Activated CD4-positive, alpha-beta T cell treated with anti-CD3 and anti-CD28 coated beads, Interleukin-2, amount 10 ng/mL, durations not matched to agents 7 days and 5 days (primary cell): Measurements from ENCODE around the gene AURKAIP1. TPM values are rescaled to one million over a fixed set of nuclear protein-coding genes. Genes with fewer than 3 reads are reported as not detected.
"Not testable (repeated sequence)": the region's sequence is repeated elsewhere in the genome, so short reads cannot be mapped to it uniquely, and the experiment has no call there.

Experiments
- CTCF ChIA-PET: fragments of 350-600 bp; sonication (Branson Sonifier 250); formaldehyde crosslinking; loops from one replicate; lab custom pipeline; 2021; ENCODE audit warnings: antibody characterized with exemption; lab: Charles Lee
- POLR2A ChIA-PET: fragments of 350-600 bp; sonication (Branson Sonifier 250); formaldehyde crosslinking; loops from one replicate; lab custom pipeline; 2021; ENCODE audit warnings: antibody characterized with exemption; lab: Charles Lee
- DNase-seq: peaks from one replicate; pipeline ENCODE4 v3.0.0-alpha.2; 2020
- H3K27ac Mint-ChIP-seq: one replicate; pipeline ENCODE4 v1.8.0; 2021; ENCODE audit warnings: mild to moderate bottlenecking, moderate library complexity, mixed read lengths
- H3K27me3 Mint-ChIP-seq: one replicate; pipeline ENCODE4 v1.8.0; 2021; ENCODE audit warnings: mixed read lengths
- H3K36me3 Mint-ChIP-seq: one replicate; pipeline ENCODE4 v1.8.0; 2021; ENCODE audit warnings: low read depth, mixed read lengths
- H3K4me1 Mint-ChIP-seq: one replicate; pipeline ENCODE4 v1.8.0; 2021; ENCODE audit warnings: mixed read lengths
- H3K4me3 Mint-ChIP-seq: one replicate; pipeline ENCODE4 v1.8.0; 2021; ENCODE audit warnings: mild to moderate bottlenecking, moderate library complexity, mixed read lengths
- H3K9me3 Mint-ChIP-seq: one replicate; pipeline ENCODE4 v1.8.0; 2021; ENCODE audit warnings: mixed read lengths
- total RNA-seq, 2 experiments: library from RNA; stranded (reverse); gene quantifications; one replicate each; pipeline ENCODE4 v1.2.3, GENCODE V29; 2021

The AURKAIP1 gene
- total RNA-seq, 2 experiments from 2014 or later: 101 to 125 TPM

DNA sequence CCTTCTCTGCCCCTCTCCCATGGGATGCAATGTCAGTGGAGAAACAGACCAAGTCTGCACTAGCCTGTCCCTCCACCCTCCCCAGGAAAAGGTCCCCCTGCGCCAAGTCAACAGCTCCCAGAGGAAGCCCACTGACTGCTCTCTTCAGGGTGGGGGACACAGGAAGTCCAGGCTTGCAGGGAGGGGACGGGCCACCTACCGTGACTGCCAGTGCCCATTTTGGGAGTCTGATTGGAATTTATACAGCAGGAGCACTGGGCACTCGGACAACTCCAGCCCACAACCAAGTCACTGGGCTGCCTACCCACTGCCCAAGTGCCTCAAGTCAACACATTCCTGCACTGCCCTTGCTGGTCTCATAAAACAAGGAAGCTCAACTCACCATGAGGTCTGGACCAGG is 18.0 kb upstream of the AURKAIP1 start:
- H3K4me3 Mint-ChIP-seq: no peak overlapping the region
- DNase-seq: no peak
- ChIA-PET CTCF (interaction anchor here (1.0 kb wide), 1 partner anchor 13 kb away, joined by 3 read pairs; no protein-coding TSS in a partner anchor), POLR2A (no interaction called here)
- H3K9me3 Mint-ChIP-seq: no peaks in the 10 kb centered on the region
- no peaks in the 10 kb centered on the region for H3K27me3 Mint-ChIP-seq
- peaks cover 74% of the 10 kb centered on the region for H3K36me3 Mint-ChIP-seq
- H3K4me1 Mint-ChIP-seq: peaks cover 15% of the 10 kb centered on the region
- no peak overlapping the region for H3K27ac Mint-ChIP-seq

DNA sequence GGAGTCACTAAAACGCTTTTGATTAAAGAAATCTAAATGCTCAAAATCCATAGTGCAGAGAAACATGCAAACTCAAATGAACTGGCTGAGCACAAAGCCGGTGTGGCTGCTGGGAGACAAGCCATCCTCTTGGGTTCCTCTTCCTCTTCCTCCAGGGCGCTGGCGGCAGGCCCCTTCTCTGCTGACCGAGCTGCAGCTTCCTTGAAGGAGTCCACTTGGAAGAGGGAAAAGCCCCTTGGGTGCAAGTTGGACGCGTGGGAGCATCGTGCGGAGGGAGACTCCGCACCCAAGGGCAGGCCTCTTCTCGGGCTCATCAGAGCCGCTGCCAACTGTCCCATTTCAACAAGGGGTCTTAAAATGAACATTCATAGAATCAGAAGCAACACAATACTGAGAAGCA is 16.2 kb upstream of the AURKAIP1 start:
- peaks cover 78% of the 10 kb centered on the region for H3K36me3 Mint-ChIP-seq
- H3K4me1 Mint-ChIP-seq: peaks cover 7% of the 10 kb centered on the region
- H3K27me3 Mint-ChIP-seq: no peaks in the 10 kb centered on the region
- H3K9me3 Mint-ChIP-seq: no peaks in the 10 kb centered on the region
- H3K4me3 Mint-ChIP-seq: no peak overlapping the region
- no peak for DNase-seq
- H3K27ac Mint-ChIP-seq: no peak overlapping the region
- POLR2A ChIA-PET: no interaction called here
- CTCF ChIA-PET: interaction anchor here (0.6 kb wide), 1 partner anchor 8 kb away, joined by 3 read pairs; the partner anchor contains the start of gene CCNL2

DNA sequence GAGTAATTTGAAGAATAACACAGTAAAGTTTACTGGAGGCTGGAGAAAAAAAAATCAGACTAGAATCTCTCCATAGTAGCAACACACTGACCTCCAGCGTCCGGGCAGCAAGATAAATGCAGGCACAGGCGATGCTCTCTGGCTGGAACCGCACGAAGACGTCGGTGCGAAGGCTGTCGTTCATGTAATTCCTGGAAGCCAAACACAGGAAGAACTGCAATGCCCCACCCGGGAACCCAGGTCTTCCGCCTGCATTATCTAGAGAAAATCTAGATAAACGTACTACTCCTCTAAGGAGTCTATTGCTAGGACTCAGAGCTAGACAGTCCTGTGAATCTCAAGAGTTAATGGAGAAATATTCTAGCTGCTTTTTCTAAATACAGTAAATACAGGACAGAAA is 15.7 kb upstream of the AURKAIP1 start:
- Mint-ChIP-seq H3K27me3 (no peaks in the 10 kb centered on the region), H3K4me3 (no peak overlapping the region), H3K9me3 (no peaks in the 10 kb centered on the region), H3K36me3 (peaks cover 82% of the 10 kb centered on the region), H3K27ac (no peak overlapping the region), H3K4me1 (peaks cover 6% of the 10 kb centered on the region)
- DNase-seq: no peak
- POLR2A ChIA-PET: no interaction called here
- CTCF ChIA-PET: interaction anchor here (0.6 kb wide), 1 partner anchor 8 kb away, joined by 3 read pairs; the partner anchor contains the start of gene CCNL2

DNA sequence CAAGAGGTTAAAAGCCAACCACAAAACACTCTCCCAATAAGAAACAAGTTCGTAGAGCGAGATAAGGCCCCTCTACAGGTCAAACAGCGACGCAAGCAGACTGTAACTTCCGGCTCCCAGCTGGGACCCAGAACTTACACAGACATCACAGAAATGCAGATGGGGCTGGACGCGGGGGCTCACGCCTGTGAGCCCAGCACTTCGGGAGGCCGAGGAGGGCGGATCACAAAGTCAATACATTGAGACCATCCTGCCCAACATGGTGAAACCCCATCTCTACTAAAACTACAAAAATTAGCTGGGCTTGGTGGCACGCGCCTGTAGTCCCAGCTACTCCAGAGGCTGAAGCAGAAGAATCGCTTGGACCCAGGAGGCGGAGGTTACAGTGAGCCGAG is 13.1 kb upstream of the AURKAIP1 start:
- H3K36me3 Mint-ChIP-seq: peaks cover 58% of the 10 kb centered on the region
- CTCF ChIA-PET: interaction anchor here (2.7 to 3.2 kb wide), 3 partner anchors 10 to 13 kb away, joined by 6 to 17 read pairs (median 10); partner anchors contain the start of genes AURKAIP1 and CCNL2
- peaks cover 2% of the 10 kb centered on the region for H3K4me1 Mint-ChIP-seq
- no peak overlapping the region for H3K27ac Mint-ChIP-seq
- no peaks in the 10 kb centered on the region for H3K9me3 Mint-ChIP-seq
- H3K4me3 Mint-ChIP-seq: no peak overlapping the region
- H3K27me3 Mint-ChIP-seq: no peaks in the 10 kb centered on the region
- POLR2A ChIA-PET: interaction anchor here (0.7 kb wide), 1 partner anchor 277 kb away, joined by 3 read pairs; no protein-coding TSS in a partner anchor
- no peak for DNase-seq

DNA sequence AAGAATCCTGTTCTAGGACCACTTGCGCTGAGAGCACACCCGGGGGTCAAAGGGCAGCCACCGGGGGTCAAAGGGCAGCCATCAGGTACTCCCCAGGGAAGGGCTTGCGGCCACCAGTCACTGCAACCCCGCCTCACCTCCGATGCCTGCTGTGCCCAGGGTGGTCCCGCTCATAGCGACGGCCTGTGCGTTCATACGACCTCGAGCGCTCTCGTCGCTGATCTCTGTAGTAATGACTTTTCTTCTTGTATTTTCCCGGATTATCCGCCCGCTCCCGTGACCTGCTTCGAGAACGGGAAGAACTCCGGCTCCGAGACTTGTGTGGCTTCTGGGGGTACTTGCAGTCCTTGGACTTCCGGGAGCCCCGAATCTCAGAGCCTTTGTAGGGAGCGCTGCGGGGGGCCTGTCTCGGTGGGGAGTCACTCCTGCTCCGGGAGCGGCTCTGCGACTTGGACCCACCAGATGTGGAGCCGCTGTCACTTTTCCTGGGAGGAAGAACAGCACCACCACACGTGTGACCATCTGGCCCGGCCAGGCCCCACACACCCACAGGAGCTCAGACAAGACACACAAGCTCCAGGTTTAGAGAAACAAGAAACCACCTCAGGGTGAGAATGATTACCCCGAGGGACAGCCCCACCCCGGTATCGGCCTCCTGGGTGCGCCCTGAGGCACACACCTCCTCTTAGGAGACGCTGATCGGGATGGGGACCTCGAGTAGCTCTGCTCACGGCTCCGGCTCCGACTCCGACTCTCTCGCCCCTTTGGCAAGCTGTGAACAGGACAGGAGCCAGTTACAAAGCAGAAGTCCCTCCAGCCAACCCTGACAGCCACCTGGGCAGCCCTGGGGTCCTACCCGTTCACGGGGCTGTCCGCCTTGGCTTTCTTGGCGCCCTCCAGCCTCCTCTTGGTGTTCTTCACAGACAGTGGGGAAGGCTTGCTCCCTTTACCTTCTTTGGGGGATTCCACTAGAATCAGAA is 12.4 kb upstream of the AURKAIP1 start:
- Mint-ChIP-seq H3K27ac (no peak overlapping the region), H3K36me3 (peaks cover 53% of the 10 kb centered on the region), H3K4me3 (no peak overlapping the region), H3K27me3 (no peaks in the 10 kb centered on the region), H3K4me1 (peaks cover 2% of the 10 kb centered on the region), H3K9me3 (no peaks in the 10 kb centered on the region)
- no peak for DNase-seq
- ChIA-PET POLR2A (interaction anchor here (0.7 kb wide), 1 partner anchor 276 kb away, joined by 3 read pairs; no protein-coding TSS in a partner anchor), CTCF (interaction anchor here (2.7 to 3.2 kb wide), 3 partner anchors 9 to 12 kb away, joined by 6 to 17 read pairs (median 10); partner anchors contain the start of genes AURKAIP1 and CCNL2)

DNA sequence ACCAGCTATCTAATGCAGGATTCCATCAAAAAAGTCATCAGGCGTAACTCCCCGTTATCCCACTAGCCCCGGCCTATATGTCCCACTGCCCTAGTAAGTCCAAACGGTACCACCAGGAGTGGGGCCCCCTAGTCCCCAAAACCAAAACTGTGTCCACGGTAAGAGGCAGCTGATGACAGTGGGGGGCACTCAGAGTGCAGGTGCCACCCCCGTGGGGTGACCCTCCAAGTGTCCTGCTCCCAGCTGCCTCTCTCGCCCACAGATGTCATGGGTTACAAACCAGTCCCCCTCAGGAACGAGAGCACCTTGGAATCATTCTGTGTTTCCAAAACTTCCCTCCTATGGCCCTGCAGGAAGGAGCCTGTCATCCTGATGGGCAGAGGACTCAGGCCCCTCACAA is 10.9 kb upstream of the AURKAIP1 start:
- no peak overlapping the region for H3K4me3 Mint-ChIP-seq
- H3K27ac Mint-ChIP-seq: no peak overlapping the region
- no peaks in the 10 kb centered on the region for H3K27me3 Mint-ChIP-seq
- no peak for DNase-seq
- CTCF ChIA-PET: interaction anchor here (0.7 to 3.2 kb wide), 4 partner anchors 8 to 264 kb away, joined by 3 to 10 read pairs (median 5); partner anchors contain the start of genes AURKAIP1 and CCNL2
- H3K9me3 Mint-ChIP-seq: no peaks in the 10 kb centered on the region
- peaks cover 43% of the 10 kb centered on the region for H3K36me3 Mint-ChIP-seq
- POLR2A ChIA-PET: no interaction called here
- H3K4me1 Mint-ChIP-seq: no peaks in the 10 kb centered on the region

DNA sequence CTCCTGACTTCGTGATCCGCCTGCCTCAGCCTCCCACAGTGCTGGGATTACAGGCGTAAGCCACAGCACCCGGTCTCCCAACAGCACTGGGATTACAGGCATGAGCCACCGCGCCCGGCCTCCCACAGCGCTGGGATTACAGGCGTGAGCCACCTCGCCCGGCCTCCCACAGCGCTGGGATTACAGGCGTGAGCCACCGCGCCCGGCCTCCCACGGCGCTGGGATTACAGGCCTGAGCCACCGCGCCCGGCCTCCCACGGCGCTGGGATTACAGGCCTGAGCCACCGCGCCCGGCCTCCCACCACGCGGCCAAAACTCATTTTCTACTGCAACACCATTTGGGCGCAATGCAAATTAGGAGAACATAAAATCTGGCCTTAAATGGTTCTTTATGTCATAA is 10.3 kb upstream of the AURKAIP1 start:
- H3K27ac Mint-ChIP-seq, H3K4me3 Mint-ChIP-seq, DNase-seq, POLR2A ChIA-PET, H3K9me3 Mint-ChIP-seq, H3K4me1 Mint-ChIP-seq, H3K27me3 Mint-ChIP-seq: not testable (repeated sequence)
- H3K36me3 Mint-ChIP-seq: peaks cover 37% of the 10 kb centered on the region
- CTCF ChIA-PET: interaction anchor here (0.7 to 1.4 kb wide), 3 partner anchors 14 to 263 kb away, joined by 3 to 4 read pairs (median 3); partner anchors contain the start of gene CCNL2

DNA sequence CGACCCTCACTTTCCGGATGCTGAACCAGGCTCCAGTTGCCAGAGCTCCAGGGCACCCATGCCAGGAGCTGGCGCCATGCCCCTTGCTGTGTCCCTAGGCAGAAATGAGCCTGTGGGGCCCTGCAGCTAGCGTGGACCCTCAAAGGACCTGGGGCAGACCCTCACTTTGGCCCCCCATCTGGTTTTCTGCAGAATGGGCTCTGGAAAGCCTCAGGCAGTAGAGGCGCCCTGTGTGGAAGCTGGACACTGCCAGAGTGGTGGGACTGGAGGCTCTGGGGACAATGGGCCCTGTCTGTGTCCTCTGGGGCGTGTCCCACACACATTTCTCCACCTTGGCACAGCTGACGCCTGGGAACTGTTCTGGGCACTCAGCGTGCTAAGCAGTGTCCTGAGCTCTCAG is 6.3 kb upstream of the AURKAIP1 start:
- H3K27me3 Mint-ChIP-seq: no peaks in the 10 kb centered on the region
- H3K4me3 Mint-ChIP-seq: no peak overlapping the region
- ChIA-PET CTCF (no interaction called here), POLR2A (no interaction called here)
- H3K9me3 Mint-ChIP-seq: no peaks in the 10 kb centered on the region
- H3K27ac Mint-ChIP-seq: no peak overlapping the region
- no peak for DNase-seq
- H3K4me1 Mint-ChIP-seq: peaks cover 4% of the 10 kb centered on the region
- H3K36me3 Mint-ChIP-seq: peaks cover 7% of the 10 kb centered on the region

DNA sequence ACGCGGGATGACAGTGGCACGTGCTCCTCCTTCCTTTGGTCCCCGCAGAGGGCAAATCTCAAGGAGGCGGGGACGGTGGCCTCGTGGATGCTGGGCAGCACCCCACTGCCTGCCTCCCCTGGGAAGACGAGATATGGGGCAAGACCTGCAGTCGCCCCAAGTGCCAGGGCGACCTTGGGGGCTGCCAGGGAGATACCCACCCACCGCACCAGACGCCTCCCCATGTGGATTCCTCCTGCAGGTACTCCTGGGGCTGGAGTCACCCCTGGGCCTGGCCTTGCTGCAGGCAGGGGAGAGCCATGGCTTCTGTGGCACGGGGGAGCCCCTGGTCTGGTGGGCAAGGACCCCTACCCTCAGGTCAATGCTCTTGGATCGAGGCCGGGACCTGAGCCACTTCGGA is 5.9 kb upstream of the AURKAIP1 start:
- CTCF ChIA-PET: no interaction called here
- Mint-ChIP-seq H3K36me3 (peaks cover 2% of the 10 kb centered on the region), H3K27me3 (no peaks in the 10 kb centered on the region), H3K27ac (no peak overlapping the region), H3K9me3 (no peaks in the 10 kb centered on the region), H3K4me1 (peaks cover 6% of the 10 kb centered on the region), H3K4me3 (no peak overlapping the region)
- no peak for DNase-seq
- POLR2A ChIA-PET: no interaction called here

DNA sequence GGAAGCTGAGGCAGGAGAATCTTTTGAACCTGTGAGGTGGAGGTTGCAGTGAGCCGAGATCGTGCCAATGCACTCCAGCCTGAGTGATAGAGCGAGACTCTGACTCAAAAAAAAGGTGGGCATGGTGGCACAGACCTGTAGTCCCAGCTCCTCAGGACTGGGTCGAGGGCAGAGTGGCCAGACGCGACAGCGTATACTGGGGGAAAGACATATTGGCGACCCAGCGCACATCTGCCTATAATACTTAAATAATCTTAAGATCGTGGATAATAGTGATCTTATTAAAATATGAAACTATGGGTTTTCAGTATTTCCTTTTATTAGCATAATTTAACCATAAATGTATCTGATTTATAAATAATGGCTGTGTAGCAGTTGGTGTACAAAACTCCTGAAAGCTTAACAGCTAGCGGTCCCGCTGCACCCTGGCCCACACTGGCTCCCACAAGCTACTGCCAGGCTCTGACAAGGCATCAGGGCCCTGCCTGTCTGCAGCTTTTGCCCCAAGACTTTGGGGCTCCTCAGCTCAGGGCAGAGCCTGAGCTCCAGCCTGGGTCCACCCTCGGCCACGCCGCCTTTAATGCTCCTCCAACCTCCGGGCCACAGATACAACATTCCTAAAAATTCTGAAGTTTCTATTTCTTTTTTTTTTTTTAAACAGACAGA is 2.7 kb upstream of the AURKAIP1 start:
- Mint-ChIP-seq H3K4me3 (no peak overlapping the region), H3K9me3 (no peaks in the 10 kb centered on the region), H3K27me3 (no peaks in the 10 kb centered on the region), H3K4me1 (peaks cover 23% of the 10 kb centered on the region), H3K36me3 (peaks cover 10% of the 10 kb centered on the region), H3K27ac (no peak overlapping the region)
- ChIA-PET POLR2A (no interaction called here), CTCF (interaction anchor here (0.6 to 2.9 kb wide), 7 partner anchors 10 to 766 kb away, joined by 3 to 10 read pairs (median 4); partner anchors contain the start of gene CCNL2)
- DNase-seq: no peak

DNA sequence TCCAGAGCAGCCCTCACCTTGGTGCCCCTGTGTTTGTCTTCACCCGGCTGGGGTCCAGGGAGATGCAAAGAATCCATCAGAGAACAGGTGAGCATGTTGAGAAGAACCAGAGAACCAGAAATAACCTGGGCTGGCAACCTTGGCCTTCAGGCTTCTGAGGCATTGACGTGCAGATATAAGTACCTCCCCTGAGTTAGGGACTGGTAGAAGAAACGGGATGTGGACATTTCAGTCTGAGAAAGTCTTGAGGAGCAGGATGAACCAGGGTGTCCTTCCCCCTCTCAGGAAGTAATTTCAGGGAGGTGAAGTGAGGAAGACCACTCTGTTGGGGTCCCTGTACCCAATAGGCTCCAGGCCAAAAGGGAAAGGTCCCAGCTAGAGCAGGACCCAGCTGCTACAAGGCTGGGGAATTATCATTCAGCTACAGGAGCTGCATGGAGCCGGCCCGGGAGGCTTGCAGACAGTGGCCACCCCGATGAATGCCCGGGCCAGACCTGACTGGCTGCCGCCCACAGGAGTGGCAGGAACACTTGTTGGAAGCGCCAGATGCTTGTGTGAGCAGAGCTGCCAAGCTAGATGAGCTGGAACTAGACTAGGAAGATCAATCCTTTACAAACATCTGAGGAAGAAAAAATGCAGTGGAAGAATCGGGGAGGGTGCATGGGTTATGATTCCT is 1.7 kb upstream of the AURKAIP1 start:
- CTCF ChIA-PET: interaction anchor here (1.1 to 2.9 kb wide), 3 partner anchors 11 to 23 kb away, joined by 4 to 10 read pairs (median 7); partner anchors contain the start of gene CCNL2
- H3K4me3 Mint-ChIP-seq: peak overlapping the region; percentile 88

DNA sequence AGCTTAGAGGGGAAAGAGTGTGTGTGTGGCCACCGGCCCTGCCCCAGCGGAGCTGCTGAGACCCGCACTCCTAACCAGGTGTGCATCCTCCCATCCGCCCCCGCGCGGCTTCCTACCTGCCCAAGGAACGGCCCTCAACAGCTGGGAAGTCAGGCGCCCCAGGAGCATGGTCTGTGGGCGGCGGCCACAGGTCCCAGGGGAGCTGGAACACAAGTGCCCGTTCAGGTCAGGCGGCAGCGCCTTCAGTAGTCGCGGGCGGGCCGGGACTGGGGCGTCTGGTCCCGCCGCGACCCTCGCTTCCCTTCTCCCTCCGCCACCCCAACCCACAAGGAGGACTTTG is 448 bp downstream of the AURKAIP1 start:
- Mint-ChIP-seq H3K9me3 (no peaks in the 10 kb centered on the region), H3K27me3 (no peaks in the 10 kb centered on the region), H3K4me1 (peaks cover 48% of the 10 kb centered on the region), H3K4me3 (peak overlapping the region; percentile 88), H3K36me3 (peaks cover 12% of the 10 kb centered on the region), H3K27ac (peak overlapping the region; percentile 79)
- ChIA-PET POLR2A (no interaction called here), CTCF (interaction anchor here (0.9 to 1.7 kb wide), 11 partner anchors 13 to 255 kb away, joined by 3 to 9 read pairs (median 4); partner anchors contain the start of gene CCNL2)
- DNase-seq: no peak

More for the DNA sequence above, 1.7 kb upstream of the AURKAIP1 start:
- no peaks in the 10 kb centered on the region for H3K9me3 Mint-ChIP-seq
- peak overlapping the region; percentile 97 for H3K27ac Mint-ChIP-seq
- no peaks in the 10 kb centered on the region for H3K27me3 Mint-ChIP-seq
- H3K4me1 Mint-ChIP-seq: peaks cover 31% of the 10 kb centered on the region
- POLR2A ChIA-PET: interaction anchor here (0.7 kb wide), 1 partner anchor 511 kb away, joined by 3 read pairs; no protein-coding TSS in a partner anchor
- peaks cover 12% of the 10 kb centered on the region for H3K36me3 Mint-ChIP-seq
- no peak for DNase-seq
